Neural cell (in vitro differentiated cells): ENCODE data around the gene SSC5D.

ENCODE experiments used
- CTCF ChIP-seq: fragments of 450-650 bp; IDR thresholded peaks from 2 replicates; pipeline ENCODE4 v1.5.1; 2014; ENCODE audit warnings: antibody characterized with exemption, mild to moderate bottlenecking, moderate library complexity; ENCODE audit not compliant: poor library complexity, severe bottlenecking
- POLR2AphosphoS5 ChIP-seq: IDR thresholded peaks from 2 replicates; pipeline ENCODE4 v1.6.1; 2012

GRCh38 chr19:55504252-55504603, 16.0 kb downstream of the SSC5D start:
- TF ChIP-seq CTCF: no peak
- no peak for TF ChIP-seq POLR2AphosphoS5
